DOHH2 (cell line): ENCODE data around the gene ADGRG6.
A peak's percentile ranks its signal among the peaks of the same experiment; 100 is the strongest.

Experiments
- CTCF ChIP-seq: fragments of 200-600 bp; sonication (generic); IDR thresholded peaks from one replicate; pipeline ENCODE4 v1.5.1; 2014; ENCODE audit warnings: antibody characterized with exemption, mild to moderate bottlenecking, low read depth, low read length; ENCODE audit not compliant: poor library complexity, severe bottlenecking
- EZH2phosphoT487 ChIP-seq: fragments of 200-600 bp; sonication (generic); IDR thresholded peaks from 2 replicates; pipeline ENCODE4 v1.6.1; 2017; ENCODE audit warnings: borderline replicate concordance, mild to moderate bottlenecking, antibody characterized with exemption, low read length, moderate library complexity, mixed read lengths

- TF ChIP-seq CTCF = peak; percentile 59
- no peak for TF ChIP-seq EZH2phosphoT487
These were observed 86.4 kb downstream of the ADGRG6 start for GRCh38 chr6:142387997-142388815.
